Thymus (tissue), 11 donors: ENCODE results near the gene PLIN3. TPM values are rescaled to one million over a fixed set of nuclear protein-coding genes. Genes with fewer than 3 reads are reported as not detected.
A peak's percentile ranks its signal among the peaks of the same experiment; 100 is the strongest.
"Not testable (repeated sequence)": the region's sequence is repeated elsewhere in the genome, so short reads cannot be mapped to it uniquely, and the experiment has no call there.

Experiments
- DNase-seq, 9 donors: peaks; one replicate each; pipeline ENCODE4 v3.0.0-alpha.2; 2013; ENCODE audit warnings: low spot score in 9 of 9, low read depth in 6 of 9, missing footprints in 1 of 9
- H3K27ac ChIP-seq, 2 donors: one replicate each; pipeline ENCODE4 v1.5.1; 2013; ENCODE audit warnings: control low read depth in 1 of 2, low read depth in 1 of 2, low read length in 1 of 2, mild to moderate bottlenecking in 1 of 2, moderate library complexity in 1 of 2
- H3K27me3 ChIP-seq, 2 donors: one replicate each; pipeline ENCODE4 v1.5.1; 2013; ENCODE audit warnings: low read length in 1 of 2; ENCODE audit not compliant: control insufficient read depth in 2 of 2, insufficient read depth in 1 of 2
- H3K36me3 ChIP-seq, 2 donors: one replicate each; pipeline ENCODE4 v1.5.1; 2013; ENCODE audit warnings: low read length in 1 of 2, mild to moderate bottlenecking in 1 of 2, moderate library complexity in 1 of 2; ENCODE audit not compliant: control insufficient read depth in 2 of 2, insufficient read depth in 2 of 2
- H3K4me1 ChIP-seq, 2 donors: one replicate each; pipeline ENCODE4 v1.5.1; 2013; ENCODE audit warnings: low read length in 2 of 2; ENCODE audit not compliant: control insufficient read depth in 2 of 2, insufficient read depth in 2 of 2
- H3K4me3 ChIP-seq, 2 donors: one replicate each; pipeline ENCODE4 v1.5.1; 2013; ENCODE audit warnings: low read length in 2 of 2, control low read depth in 1 of 2, mild to moderate bottlenecking in 1 of 2
- H3K9me3 ChIP-seq, 2 donors: one replicate each; pipeline ENCODE4 v1.5.1; 2013; ENCODE audit warnings: low read length in 1 of 2, mild to moderate bottlenecking in 1 of 2; ENCODE audit not compliant: control insufficient read depth in 2 of 2, insufficient read depth in 1 of 2
- WGBS: extraction: QIAGEN DNeasy Blood & Tissue Kit; methylation state at CpG from one replicate; pipeline ENCODE4 v1.1.7; 2013; 5-methylcytosine and 5-hydroxymethylcytosine counted together
- polyA plus RNA-seq: library from polyadenylated mRNA; stranded (reverse); fragments of 200-250 nt; gene quantifications from one replicate; pipeline ENCODE4 v1.2.3, GENCODE V29; 2013
- total RNA-seq: library from RNA; stranded (reverse); fragments of 120-200 nt; gene quantifications from one replicate; pipeline ENCODE4 v1.2.4, GENCODE V29; 2013
- donor health status: healthy.

The PLIN3 gene
- total and polyA plus RNA-seq, 2 donors: 31.0 to 45.8 TPM

GRCh38 chr19:4861147-4861546 lies 6.3 kb downstream of the PLIN3 start:
- Histone ChIP-seq H3K4me3 (no peak overlapping the region), H3K27ac (no peak overlapping the region), H3K4me1 (peaks cover 0 to 1% of the 10 kb centered on the region in 2 donors), H3K27me3 (no peaks in the 10 kb centered on the region), H3K36me3 (peaks cover 32 to 41% of the 10 kb centered on the region in 2 donors), H3K9me3 (no peaks in the 10 kb centered on the region)
- whole genome bisulfite sequencing: 94% methylated on average over 10 of the region's 10 CpGs
- no peak for DNase-seq

GRCh38 chr19:4859697-4860096 lies 7.8 kb downstream of the PLIN3 start:
- whole genome bisulfite sequencing: 99% methylated on average over 11 of the region's 11 CpGs
- no peak for DNase-seq
- no peaks in the 10 kb centered on the region for H3K9me3 ChIP-seq

GRCh38 chr19:4856468-4856867 lies 11.0 kb downstream of the PLIN3 start:
- not testable (repeated sequence) for H3K27ac ChIP-seq, H3K27me3 ChIP-seq, H3K9me3 ChIP-seq, H3K4me3 ChIP-seq, DNase-seq, H3K4me1 ChIP-seq
- 94% methylated on average over 12 of the region's 12 CpGs for WGBS
- peaks cover 43 to 60% of the 10 kb centered on the region in 2 donors for H3K36me3 ChIP-seq

More at GRCh38 chr19:4859697-4860096, 7.8 kb downstream of the PLIN3 start:
- H3K4me3 ChIP-seq: no peak overlapping the region
- H3K27me3 ChIP-seq: no peaks in the 10 kb centered on the region
- no peaks in the 10 kb centered on the region for H3K4me1 ChIP-seq
- H3K27ac ChIP-seq: no peak overlapping the region
- H3K36me3 ChIP-seq: peaks cover 40 to 50% of the 10 kb centered on the region in 2 donors

DNA sequence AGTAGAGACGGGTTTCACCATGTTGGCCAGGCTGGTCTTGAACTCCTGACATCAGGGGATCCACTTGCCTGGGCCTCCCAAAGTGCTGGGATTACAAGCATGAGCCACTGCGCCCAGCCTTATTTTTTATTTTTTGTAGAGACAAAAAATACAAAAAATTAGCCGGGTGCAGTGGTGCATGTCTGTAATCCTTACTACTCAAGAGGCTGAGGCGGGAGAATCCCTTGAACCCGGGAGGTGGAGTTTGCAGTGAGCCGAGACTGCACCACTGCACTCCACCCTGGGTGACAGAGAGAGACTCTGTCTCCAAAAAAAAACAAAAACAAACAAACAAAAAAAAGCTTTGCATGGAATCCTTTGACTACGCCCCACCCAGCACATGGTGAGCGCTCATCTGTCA lies 14.0 kb downstream of the PLIN3 start:
- 91% methylated on average over 8 of the region's 8 CpGs for WGBS
- H3K27me3 ChIP-seq, H3K4me1 ChIP-seq, H3K9me3 ChIP-seq, H3K27ac ChIP-seq, H3K4me3 ChIP-seq, DNase-seq: not testable (repeated sequence)
- H3K36me3 ChIP-seq: peaks cover 32 to 62% of the 10 kb centered on the region in 2 donors

GRCh38 chr19:4852484-4852883 lies 15.0 kb downstream of the PLIN3 start:
- peaks cover 41 to 70% of the 10 kb centered on the region in 2 donors for H3K36me3 ChIP-seq
- H3K4me3 ChIP-seq: no peak overlapping the region
- H3K9me3 ChIP-seq: no peaks in the 10 kb centered on the region
- H3K27ac ChIP-seq: no peak overlapping the region
- no peaks in the 10 kb centered on the region for H3K4me1 ChIP-seq
- 97% methylated on average over 6 of the region's 6 CpGs for WGBS
- no peak for DNase-seq
- H3K27me3 ChIP-seq: no peaks in the 10 kb centered on the region

DNA sequence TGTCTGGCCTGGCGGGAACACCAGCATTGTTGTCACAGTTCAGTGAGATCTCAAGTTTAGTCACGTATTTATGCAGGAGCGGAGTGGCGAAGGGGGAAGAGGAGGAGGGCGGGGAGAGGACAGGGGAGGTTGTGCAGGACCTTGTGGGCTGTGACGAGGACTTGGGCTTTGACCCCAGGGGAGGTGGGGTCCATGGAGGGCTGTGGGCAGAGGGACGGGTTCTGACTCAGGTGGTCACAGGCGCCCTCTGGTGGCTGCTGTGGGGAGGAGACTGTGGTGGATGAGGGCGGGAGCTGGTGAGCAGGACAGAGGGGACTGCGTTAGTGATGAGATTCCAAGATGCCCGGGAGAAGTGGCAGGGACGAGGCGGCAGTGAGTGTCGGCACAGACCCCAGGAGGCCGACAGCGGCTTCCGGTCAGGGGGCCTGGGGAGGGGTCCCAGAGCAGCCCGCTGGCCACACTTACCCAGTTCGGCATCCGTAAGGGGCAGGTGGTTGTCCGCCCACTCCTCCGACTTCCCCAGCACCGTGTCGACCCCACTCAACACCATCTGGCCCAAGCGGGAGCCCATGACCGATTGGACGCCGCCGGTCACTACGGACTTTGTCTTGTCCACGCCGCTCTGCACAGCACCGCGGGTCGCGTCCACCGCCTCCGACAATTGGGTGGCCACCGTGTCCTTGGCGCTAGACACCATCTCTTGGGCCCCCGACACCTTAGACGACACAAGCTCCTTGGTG lies 15.7 kb downstream of the PLIN3 start:
- no peaks in the 10 kb centered on the region for H3K9me3 ChIP-seq
- H3K36me3 ChIP-seq: peaks cover 41 to 67% of the 10 kb centered on the region in 2 donors
- H3K4me3 ChIP-seq: no peak overlapping the region
- H3K4me1 ChIP-seq: no peaks in the 10 kb centered on the region
- H3K27me3 ChIP-seq: no peaks in the 10 kb centered on the region
- peak in 3 of 9 donors; percentile 52 to 68 (median 60) for DNase-seq
- WGBS: 90% methylated on average over 42 of the region's 42 CpGs
- no peak overlapping the region for H3K27ac ChIP-seq

DNA sequence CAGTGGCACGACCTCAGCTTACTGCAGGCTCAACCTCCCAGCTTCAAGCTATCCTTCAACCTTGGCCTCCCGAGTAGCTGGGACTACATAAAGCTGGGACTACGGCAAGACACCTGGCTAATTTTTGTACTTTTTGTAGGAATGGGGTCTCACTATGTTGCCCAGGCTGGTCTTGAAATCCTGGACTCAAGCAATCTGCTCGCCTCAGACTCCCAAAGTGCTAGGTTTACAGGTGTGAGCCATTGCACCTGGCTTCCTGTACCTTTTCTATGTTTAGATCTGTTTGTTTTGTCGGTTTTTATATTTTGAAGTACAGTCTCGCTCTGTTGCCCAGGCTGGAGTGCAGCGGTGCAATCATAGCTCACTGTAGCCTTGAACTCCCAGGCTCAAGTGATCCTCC lies 18.4 kb downstream of the PLIN3 start:
- Histone ChIP-seq H3K27ac (no peak overlapping the region), H3K36me3 (peaks cover 42 to 67% of the 10 kb centered on the region in 2 donors), H3K4me3 (no peak overlapping the region), H3K4me1 (no peaks in the 10 kb centered on the region), H3K9me3 (no peaks in the 10 kb centered on the region), H3K27me3 (no peaks in the 10 kb centered on the region)
- WGBS: 97% methylated on average over 7 of the region's 7 CpGs
- no peak for DNase-seq

DNA sequence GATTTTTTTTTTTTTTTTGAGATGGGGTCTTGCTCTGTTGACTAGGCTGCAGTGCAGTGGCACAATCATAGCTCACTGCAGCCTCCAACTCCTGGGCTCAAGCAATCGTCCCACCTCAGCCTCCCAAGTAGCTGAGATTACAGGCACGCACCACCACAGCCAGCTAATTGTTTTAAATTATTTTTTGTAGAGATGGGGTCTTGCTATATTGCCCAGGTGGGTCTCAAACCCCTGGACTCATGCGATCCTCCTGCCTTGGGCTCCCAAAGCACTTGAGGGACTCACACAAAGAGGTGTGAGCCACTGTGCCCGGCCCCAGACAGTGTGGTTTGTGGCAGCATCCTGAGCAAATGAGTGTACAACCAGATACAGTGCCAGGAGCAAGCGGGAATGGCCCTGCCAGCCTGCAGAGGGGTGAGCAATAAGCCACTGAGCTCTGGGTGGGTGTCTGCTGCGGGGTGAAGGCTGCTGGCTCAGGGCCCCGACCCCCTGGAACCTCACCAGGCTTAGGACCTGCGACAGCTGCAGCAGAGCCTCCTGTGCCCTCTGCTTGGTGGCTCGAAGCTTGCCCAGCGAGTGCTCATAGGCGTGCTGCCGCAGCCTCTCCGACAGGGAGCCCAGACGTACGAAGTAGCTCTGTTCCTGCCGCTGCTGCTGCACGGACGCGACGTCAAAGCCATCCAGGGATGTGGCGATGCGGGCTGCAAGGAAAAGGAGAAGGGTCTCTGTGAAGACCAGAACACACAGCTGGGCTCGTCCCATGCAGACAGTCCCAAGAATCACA lies 20.1 kb downstream of the PLIN3 start:
- no peak for DNase-seq
- Histone ChIP-seq H3K36me3 (peaks cover 45 to 77% of the 10 kb centered on the region in 2 donors), H3K27ac (no peak overlapping the region), H3K27me3 (no peaks in the 10 kb centered on the region), H3K4me3 (no peak overlapping the region), H3K4me1 (no peaks in the 10 kb centered on the region), H3K9me3 (no peaks in the 10 kb centered on the region)
- WGBS: 95% methylated on average over 23 of the region's 23 CpGs

GRCh38 chr19:4845975-4846374 lies 21.5 kb downstream of the PLIN3 start:
- not testable (repeated sequence) for H3K27me3 ChIP-seq, H3K4me3 ChIP-seq, H3K9me3 ChIP-seq, H3K4me1 ChIP-seq, H3K27ac ChIP-seq, DNase-seq
- WGBS: 87% methylated on average over 9 of the region's 9 CpGs
- peaks cover 41 to 70% of the 10 kb centered on the region in 2 donors for H3K36me3 ChIP-seq
